Measurements from ENCODE around the gene ARSG.
"Not testable (repeated sequence)": the region's sequence is repeated elsewhere in the genome, so short reads cannot be mapped to it uniquely, and the experiment has no call there.

ARSG gene

GRCh38 chr17:68306819-68307218 is 15.5 kb downstream of the ARSG start:
- no peak for DNase-seq (ENCODE audit: low spot score)

DNA sequence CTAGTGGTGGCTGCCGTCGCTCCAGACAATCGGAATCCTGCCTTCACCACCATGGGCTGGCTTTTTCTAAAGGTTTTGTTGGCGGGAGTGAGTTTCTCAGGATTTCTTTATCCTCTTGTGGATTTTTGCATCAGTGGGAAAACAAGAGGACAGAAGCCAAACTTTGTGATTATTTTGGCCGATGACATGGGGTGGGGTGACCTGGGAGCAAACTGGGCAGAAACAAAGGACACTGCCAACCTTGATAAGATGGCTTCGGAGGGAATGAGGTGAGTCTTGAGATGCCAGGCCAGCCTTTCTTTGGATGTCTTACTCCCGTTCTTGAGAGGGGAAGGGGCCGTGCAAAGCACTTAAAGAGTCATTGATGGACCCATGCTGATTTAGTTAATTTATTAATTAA is 16.1 kb downstream of the ARSG start:
- DNase-seq (ENCODE audit: low spot score), result no peak

- DNase-seq (ENCODE audit: low spot score), result not testable (repeated sequence)
These were observed 17.2 kb downstream of the ARSG start for GRCh38 chr17:68308486-68308885.

- not testable (repeated sequence) for DNase-seq (ENCODE audit: low spot score)
These were observed 17.9 kb downstream of the ARSG start for GRCh38 chr17:68309066-68309670.

DNA sequence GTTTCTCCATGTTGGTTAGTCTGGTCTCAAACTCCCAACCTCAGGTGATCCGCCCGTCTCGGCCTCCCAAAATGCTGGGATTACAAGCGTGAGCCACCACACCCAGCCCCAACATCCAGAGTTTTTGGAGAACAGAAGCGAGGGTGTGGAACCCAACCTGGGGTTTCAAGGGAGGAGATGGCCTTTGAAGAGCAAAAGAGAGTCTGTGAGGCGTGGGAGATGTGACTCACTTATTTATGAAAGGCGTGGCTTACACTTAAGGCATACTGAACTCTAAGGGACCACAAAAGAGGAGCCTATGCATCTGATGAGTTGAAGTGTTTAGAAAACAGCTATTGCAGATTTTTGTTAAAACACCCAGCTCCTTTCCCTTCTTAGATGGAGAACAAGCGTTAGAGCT is 18.9 kb downstream of the ARSG start:
- no peak for DNase-seq (ENCODE audit: low spot score)

GRCh38 chr17:68314916-68315535 is 23.7 kb downstream of the ARSG start:
- DNase-seq (ENCODE audit: low spot score), result no peak

- DNase-seq (ENCODE audit: low spot score), result no peak
These were observed 24.6 kb downstream of the ARSG start for GRCh38 chr17:68315930-68316329.

GRCh38 chr17:68317458-68317857 is 26.2 kb downstream of the ARSG start:
- DNase-seq (ENCODE audit: low spot score), result no peak

GRCh38 chr17:68318103-68318991 is 27.1 kb downstream of the ARSG start:
- no peak for DNase-seq (ENCODE audit: low spot score)

DNA sequence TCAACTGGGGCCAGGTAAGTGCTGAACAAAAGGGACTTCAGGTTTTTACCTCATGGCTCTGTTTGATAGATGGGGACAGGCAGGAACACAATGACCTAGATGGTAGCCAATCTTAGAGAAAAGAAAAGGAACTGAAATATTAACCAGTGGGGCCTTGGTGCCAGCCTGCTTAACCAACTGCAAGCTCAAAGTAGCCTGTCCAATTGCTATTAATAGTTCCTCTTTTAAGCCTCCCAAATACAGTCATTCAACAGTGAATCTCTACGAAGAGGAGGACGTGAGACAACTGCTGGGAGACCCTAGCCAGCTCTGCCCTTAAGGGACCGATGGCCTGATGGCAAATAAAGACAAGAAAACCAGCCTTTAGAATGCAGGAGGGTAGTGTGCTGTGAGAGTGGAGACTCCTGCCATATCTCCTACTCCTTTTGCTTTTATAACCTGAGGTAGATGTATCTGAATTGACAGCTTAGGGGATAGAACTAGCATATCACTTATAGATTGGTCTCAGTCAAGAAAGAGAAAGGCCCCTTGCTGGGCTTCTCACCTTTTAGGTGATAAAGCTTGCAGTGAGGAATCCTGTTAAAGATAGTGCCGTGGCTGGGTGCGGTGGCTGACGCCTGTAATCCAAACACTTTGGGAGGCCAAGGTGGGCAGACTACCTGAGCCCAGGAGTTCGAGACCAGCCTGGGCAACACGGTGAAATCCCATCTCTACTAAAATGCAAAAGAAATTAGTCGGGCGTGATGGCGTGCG is 28.3 kb downstream of the ARSG start:
- no peak for DNase-seq (ENCODE audit: low spot score)

DNA sequence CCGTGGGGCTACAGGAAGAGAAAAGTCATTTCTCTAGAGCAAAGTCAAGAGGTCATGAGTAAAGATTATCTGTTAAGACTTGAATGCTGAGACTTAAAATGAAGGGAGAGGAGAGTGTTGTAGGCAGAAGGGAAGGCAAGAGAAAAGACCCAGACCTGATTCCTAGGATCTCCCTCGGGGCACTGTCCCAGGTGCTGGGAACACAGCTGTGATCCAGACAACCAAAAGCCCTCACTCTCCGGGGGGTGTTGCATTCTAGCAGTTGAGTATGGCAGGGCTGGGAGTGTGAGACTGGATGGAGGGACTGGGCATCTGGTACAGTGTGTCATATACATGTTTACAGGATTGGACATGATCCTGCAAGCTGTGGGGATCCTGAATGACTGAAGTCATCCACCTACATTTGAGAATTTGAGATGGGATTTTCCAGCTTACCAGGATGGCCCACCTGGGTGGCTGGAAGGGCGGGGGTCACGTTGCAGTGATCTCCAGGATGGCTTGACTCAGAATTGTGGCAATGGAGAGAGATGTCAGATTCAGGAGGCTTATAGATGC is 29.1 kb downstream of the ARSG start:
- no peak for DNase-seq (ENCODE audit: low spot score)

DNA sequence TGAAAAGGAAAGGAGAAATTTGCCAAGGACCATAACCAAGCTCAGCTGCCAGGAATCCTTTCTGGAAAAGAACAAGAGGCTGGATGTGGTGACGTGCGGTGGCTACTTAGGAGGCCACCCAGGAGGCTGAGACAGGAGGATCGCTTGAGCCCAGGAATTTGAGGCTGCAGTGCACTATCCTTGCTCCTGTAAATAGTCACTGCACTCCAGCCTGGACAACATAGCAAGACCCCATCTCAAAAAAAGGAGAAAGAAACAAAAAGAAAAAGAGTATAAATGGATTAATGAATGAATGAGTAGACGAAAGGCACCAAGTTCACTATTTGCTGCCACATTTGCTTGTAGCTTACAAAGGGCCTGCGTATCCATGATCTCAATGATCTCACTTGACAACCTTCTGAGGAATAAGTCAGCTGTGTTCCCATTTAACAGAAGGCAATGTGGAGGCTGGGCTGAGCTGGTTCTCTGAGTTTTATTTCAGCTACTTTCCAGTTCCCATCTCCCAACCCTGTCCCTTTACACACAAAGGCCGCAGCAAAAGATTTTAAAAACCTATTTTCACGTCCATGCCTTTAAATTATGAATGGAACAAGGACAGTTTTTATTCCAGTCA is 29.8 kb downstream of the ARSG start:
- no peak for DNase-seq (ENCODE audit: low spot score)

GRCh38 chr17:68321556-68321954 is 30.3 kb downstream of the ARSG start:
- no peak for DNase-seq (ENCODE audit: low spot score)

- DNase-seq (ENCODE audit: low spot score), result no peak
These were observed 31.3 kb downstream of the ARSG start for GRCh38 chr17:68322630-68323029.

- DNase-seq (ENCODE audit: low spot score), result no peak
These were observed 32.8 kb downstream of the ARSG start for GRCh38 chr17:68324114-68324513.

- DNase-seq (ENCODE audit: low spot score), result no peak
These were observed 33.5 kb downstream of the ARSG start for GRCh38 chr17:68324654-68325336.

DNA sequence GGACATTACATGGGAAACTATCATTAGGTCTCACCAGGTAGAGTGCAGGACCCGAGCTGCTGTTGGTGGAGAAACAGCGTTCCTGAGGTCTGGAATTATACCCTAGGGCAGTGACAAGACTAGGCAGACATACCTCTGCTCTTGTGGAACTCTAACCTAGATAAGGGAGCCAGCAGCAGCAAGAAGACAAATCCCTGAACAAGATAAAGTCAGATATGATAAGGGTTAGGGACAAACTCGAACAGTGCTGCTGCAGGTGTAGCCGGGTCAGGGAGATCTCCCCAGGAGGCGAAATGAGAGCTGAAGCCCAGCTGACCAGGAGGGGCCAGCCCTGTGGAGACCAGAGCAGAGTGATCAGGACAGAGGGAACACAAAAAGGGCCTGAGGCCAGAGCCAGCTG is 34.7 kb downstream of the ARSG start:
- no peak for DNase-seq (ENCODE audit: low spot score)

- no peak for DNase-seq (ENCODE audit: low spot score)
These were observed 35.4 kb downstream of the ARSG start for GRCh38 chr17:68326681-68327080.

- no peak for DNase-seq (ENCODE audit: low spot score)
These were observed 36.7 kb downstream of the ARSG start for GRCh38 chr17:68327823-68328557.

DNA sequence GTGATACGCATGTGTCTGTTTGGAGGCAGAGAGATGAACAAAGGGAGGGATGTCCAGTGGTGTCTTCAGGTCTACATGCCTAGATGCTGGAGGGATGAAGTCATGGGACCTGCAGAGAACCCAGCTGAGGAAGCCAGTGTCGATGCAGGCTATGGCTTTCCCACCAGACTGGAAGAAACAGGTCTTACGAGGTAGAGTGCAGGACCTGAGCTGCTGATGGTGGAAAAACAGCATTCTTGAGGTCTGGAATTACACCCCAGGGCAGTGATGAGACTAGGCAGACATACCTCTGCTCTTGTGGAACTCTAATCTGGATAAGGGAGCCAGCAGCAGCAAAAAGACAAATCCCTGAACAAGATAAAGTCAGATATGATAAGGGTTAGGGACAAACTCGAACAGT is 37.4 kb downstream of the ARSG start:
- DNase-seq (ENCODE audit: low spot score), result no peak
